Measurements from ENCODE around the gene ECI2.

DNA sequence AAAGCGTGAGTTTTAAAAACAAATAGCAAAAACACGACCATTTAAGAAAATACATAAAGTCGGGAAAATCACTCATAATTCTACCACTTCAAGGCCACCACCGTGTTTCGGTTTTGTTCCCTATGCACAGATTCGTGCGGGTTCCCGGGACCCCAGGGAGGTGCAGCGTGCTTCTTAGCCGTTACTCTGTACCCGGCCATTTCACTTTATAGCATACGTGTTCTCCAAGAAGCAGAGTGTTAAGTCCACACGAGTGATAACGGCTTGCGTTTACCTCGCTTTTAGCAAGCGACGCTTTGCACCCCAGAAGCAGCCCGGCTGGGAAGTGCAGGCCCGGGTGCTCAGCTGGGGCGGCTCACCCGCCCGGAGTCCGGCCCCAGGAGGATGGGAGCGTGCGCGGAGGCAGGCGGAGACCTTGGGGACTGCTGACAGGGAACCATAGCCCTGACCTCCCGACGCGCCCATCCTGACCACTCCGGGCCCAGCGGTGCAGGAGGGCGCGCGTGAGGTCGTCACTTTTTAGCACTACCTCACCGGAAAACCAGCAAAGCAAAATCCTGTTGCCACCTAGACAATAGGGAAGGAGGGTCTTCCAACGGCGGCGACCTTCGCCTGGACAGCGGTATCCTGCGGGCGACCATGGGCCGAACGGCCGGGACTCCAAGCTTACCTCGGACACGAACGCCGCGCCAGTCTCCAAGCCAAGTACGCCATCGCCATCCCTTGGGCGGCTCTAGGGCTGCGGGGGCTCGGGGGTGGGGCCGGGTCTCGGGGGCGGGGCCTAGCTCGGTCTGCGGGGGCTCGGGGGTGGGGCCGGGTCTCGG lies at the start of gene ECI2:
- no peak for TF ChIP-seq CTCF (IDR thresholded peaks at IDR 0.05; ENCODE audit: low read depth, low read length)
- peak; percentile 61 for TF ChIP-seq POLR2A (IDR thresholded peaks at IDR 0.05; ENCODE audit: extremely low read depth, insufficient read length)
